ENCODE results near the gene DAPK2.

- TF ChIP-seq EP300 (IDR thresholded peaks at IDR 0.05; ENCODE audit: low read depth) (no peak), CTCF (IDR thresholded peaks at IDR 0.05) (peak in 2 of 5 experiments; percentile 25 to 34), POLR2A (IDR thresholded peaks at IDR 0.05) (no peak)
Measured at GRCh38 chr15:63915873-63916771, 130.2 kb downstream of the DAPK2 start.

Measured in transverse colon (tissue), 3 donors.